H1 (cell line): ENCODE measurements around the gene PLA2G2E.

Source experiments
- BACH1 ChIP-seq: IDR thresholded peaks from 2 replicates; pipeline ENCODE4 v1.6.1; 2012; ENCODE audit warnings: low read length, improper control_type of control experiment
- CBX5 ChIP-seq: fragments of 300-800, 300-1000 bp; sonication (generic); IDR thresholded peaks from 2 replicates; pipeline ENCODE4 v1.7.1; 2016; ENCODE audit warnings: antibody characterized with exemption, low read length, low read depth
- EZH2 ChIP-seq: fragments of 200-600 bp; sonication (generic); IDR thresholded peaks from 2 replicates; pipeline ENCODE4 v1.7.1; 2012; ENCODE audit warnings: low read depth, mild to moderate bottlenecking, moderate library complexity, low read length, inconsistent platforms; ENCODE audit not compliant: severe bottlenecking
- HDAC2 ChIP-seq, 2 experiments: fragments of 300-600 bp in 1 of 2; sonication (generic) in 1 of 2; IDR thresholded peaks; 2 replicates each; pipeline ENCODE4 v1.6.1; 2011 to 2012; ENCODE audit warnings: low read depth in 2 of 2, low read length in 2 of 2, mild to moderate bottlenecking in 2 of 2, moderate library complexity in 2 of 2, borderline replicate concordance in 1 of 2, inconsistent platforms in 1 of 2
- NANOG ChIP-seq: IDR thresholded peaks from 2 replicates; pipeline ENCODE4 v1.6.1; 2011; ENCODE audit warnings: low read length, low read depth, mild to moderate bottlenecking, inconsistent platforms; ENCODE audit not compliant: insufficient read depth, poor library complexity, severe bottlenecking
- NRF1 ChIP-seq: IDR thresholded peaks from 2 replicates; pipeline ENCODE4 v1.6.1; 2011; ENCODE audit warnings: mild to moderate bottlenecking, low read depth, low read length, improper control_type of control experiment
- POLR2A ChIP-seq, 2 experiments: IDR thresholded peaks; 1 replicate in 1 of 2; 2 replicates in 1 of 2; pipeline ENCODE4 v1.6.1; 2011; ENCODE audit warnings: low read depth in 2 of 2, low read length in 2 of 2, mild to moderate bottlenecking in 2 of 2; ENCODE audit errors: control extremely low read depth in 1 of 2
- RAD21 ChIP-seq, 2 experiments: IDR thresholded peaks in 1 of 2; conservative IDR thresholded peaks in 1 of 2; 2 replicates each; pipeline ENCODE4 v1.6.1; 2011; ENCODE audit warnings: low read depth in 2 of 2, low read length in 2 of 2, improper control_type of control experiment in 1 of 2, inconsistent platforms in 1 of 2, mild to moderate bottlenecking in 1 of 2, moderate library complexity in 1 of 2
- RBBP5 ChIP-seq: IDR thresholded peaks from 2 replicates; pipeline ENCODE4 v1.7.1; 2012; ENCODE audit warnings: low read depth, mild to moderate bottlenecking, inconsistent platforms, low read length, moderate library complexity, borderline replicate concordance
- SRF ChIP-seq: IDR thresholded peaks from 2 replicates; pipeline ENCODE4 v1.6.1; 2011; ENCODE audit warnings: mild to moderate bottlenecking, low read depth, low read length, moderate library complexity
- YY1 ChIP-seq: IDR thresholded peaks from 2 replicates; pipeline ENCODE4 v1.6.1; 2011; ENCODE audit warnings: low read depth, mild to moderate bottlenecking, low read length
- TF ChIP-seq, protein P1 (sequence below), 3 experiments: IDR thresholded peaks; 1 replicate in 2 of 3; 2 replicates in 1 of 3; pipeline versions ENCODE4 v1.5.1 to v1.6.1; 2011; ENCODE audit warnings: low read length in 3 of 3, mild to moderate bottlenecking in 3 of 3, inconsistent platforms in 2 of 3, low read depth in 1 of 3, moderate library complexity in 1 of 3; ENCODE audit not compliant: insufficient read depth in 1 of 3; ENCODE audit errors: control extremely low read depth in 1 of 3
- TF ChIP-seq, protein P2 (sequence below): IDR thresholded peaks from 2 replicates; pipeline ENCODE4 v1.6.1; 2012; ENCODE audit warnings: low read length, inconsistent platforms

DNA sequence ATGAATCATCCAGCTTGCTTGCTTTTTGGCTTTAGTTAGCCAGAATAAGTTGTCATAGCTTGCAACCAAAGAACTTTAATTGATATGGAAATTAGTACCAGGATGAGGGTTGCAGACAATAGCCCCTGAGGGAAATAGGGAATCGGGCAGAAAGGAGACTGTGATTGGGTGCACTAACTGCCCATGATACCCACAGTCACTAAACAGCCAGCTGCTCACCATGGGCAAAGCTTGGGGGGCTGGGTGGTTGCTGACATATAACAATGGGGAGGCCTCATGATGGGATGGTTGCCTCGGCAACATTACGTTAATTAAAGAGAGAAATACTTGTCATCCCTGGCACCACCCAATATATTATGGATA is 17.8 kb upstream of the PLA2G2E start:
- TF ChIP-seq EZH2 (no peak), BACH1 (no peak), YY1 (no peak), SRF (no peak), NRF1 (no peak), NANOG (no peak), HDAC2 (IDR thresholded peaks at IDR 0.05; ENCODE audit: borderline replicate concordance in 1 of 2, low read depth in 2 of 2, low read length in 2 of 2) (no peak), RBBP5 (no peak), CBX5 (no peak), POLR2A (IDR thresholded peaks at IDR 0.05; ENCODE audit: control extremely low read depth in 1 of 2, low read depth in 2 of 2, low read length in 2 of 2) (no peak), RAD21 (IDR thresholded peaks at IDR 0.05 in 1 of 2, conservative IDR thresholded peaks at IDR 0.05 in 1 of 2; ENCODE audit: low read depth in 2 of 2, low read length in 2 of 2) (no peak)
- TF ChIP-seq, protein P1, sequence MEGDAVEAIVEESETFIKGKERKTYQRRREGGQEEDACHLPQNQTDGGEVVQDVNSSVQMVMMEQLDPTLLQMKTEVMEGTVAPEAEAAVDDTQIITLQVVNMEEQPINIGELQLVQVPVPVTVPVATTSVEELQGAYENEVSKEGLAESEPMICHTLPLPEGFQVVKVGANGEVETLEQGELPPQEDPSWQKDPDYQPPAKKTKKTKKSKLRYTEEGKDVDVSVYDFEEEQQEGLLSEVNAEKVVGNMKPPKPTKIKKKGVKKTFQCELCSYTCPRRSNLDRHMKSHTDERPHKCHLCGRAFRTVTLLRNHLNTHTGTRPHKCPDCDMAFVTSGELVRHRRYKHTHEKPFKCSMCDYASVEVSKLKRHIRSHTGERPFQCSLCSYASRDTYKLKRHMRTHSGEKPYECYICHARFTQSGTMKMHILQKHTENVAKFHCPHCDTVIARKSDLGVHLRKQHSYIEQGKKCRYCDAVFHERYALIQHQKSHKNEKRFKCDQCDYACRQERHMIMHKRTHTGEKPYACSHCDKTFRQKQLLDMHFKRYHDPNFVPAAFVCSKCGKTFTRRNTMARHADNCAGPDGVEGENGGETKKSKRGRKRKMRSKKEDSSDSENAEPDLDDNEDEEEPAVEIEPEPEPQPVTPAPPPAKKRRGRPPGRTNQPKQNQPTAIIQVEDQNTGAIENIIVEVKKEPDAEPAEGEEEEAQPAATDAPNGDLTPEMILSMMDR (IDR thresholded peaks at IDR 0.05; ENCODE audit: control extremely low read depth in 1 of 3, insufficient read depth in 1 of 3, low read depth in 1 of 3, low read length in 3 of 3): no peak
- TF ChIP-seq, protein P2, sequence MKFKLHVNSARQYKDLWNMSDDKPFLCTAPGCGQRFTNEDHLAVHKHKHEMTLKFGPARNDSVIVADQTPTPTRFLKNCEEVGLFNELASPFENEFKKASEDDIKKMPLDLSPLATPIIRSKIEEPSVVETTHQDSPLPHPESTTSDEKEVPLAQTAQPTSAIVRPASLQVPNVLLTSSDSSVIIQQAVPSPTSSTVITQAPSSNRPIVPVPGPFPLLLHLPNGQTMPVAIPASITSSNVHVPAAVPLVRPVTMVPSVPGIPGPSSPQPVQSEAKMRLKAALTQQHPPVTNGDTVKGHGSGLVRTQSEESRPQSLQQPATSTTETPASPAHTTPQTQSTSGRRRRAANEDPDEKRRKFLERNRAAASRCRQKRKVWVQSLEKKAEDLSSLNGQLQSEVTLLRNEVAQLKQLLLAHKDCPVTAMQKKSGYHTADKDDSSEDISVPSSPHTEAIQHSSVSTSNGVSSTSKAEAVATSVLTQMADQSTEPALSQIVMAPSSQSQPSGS: no peak
